DMS153 treated with DMSO at 0.1 percent for 48 hours (cell line): ENCODE measurements around the gene FERMT3.

Experiments
- DNase-seq: peaks from one replicate; lab custom pipeline; 2025; ENCODE audit not compliant: unreplicated experiment; lab: John Stamatoyannopoulos, UW

FERMT3 gene

DNA sequence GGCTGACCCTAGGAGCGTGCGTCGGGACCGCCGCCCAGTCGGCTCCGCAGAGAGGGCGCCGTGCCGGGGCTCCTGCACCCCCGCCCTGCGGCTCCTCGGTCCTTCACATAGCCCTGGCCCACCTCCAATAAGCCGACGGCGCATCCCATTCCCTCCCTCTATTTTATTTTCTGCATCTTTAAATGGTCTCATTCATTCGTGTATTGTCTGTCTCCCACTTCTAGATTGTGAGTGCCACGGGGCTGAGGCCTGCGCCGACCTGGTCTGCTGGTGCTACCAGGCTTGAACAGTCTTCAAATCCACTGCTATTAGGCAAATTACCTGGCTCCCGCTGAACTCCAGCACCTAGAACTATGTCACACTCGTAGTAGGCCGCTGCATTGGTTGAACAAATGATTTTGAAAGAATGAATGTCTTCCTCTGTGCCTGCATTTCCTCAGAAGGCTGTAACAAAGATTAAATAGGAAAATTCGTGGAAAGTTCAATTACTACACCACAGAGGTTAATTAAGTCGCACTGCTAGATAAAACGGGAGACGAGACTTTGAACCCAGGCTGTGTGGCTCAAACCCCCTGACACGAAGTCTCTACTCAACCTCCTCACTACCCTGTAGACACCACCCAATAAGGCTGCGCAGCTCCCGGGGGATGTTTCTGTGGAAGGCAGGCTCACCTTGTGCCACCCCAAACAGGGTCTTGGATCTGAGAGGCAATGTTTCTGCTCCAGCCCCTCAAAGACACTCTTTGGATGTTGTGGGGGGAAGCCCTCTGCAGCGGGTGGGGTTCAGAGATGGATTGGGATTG lies 41.4 kb downstream of the FERMT3 start:
- DNase-seq = no peak

GRCh38 chr11:64248578-64248977 lies 42.1 kb downstream of the FERMT3 start:
- no peak for DNase-seq

- no peak for DNase-seq
These were observed 42.5 kb downstream of the FERMT3 start for GRCh38 chr11:64249038-64249437.

DNA sequence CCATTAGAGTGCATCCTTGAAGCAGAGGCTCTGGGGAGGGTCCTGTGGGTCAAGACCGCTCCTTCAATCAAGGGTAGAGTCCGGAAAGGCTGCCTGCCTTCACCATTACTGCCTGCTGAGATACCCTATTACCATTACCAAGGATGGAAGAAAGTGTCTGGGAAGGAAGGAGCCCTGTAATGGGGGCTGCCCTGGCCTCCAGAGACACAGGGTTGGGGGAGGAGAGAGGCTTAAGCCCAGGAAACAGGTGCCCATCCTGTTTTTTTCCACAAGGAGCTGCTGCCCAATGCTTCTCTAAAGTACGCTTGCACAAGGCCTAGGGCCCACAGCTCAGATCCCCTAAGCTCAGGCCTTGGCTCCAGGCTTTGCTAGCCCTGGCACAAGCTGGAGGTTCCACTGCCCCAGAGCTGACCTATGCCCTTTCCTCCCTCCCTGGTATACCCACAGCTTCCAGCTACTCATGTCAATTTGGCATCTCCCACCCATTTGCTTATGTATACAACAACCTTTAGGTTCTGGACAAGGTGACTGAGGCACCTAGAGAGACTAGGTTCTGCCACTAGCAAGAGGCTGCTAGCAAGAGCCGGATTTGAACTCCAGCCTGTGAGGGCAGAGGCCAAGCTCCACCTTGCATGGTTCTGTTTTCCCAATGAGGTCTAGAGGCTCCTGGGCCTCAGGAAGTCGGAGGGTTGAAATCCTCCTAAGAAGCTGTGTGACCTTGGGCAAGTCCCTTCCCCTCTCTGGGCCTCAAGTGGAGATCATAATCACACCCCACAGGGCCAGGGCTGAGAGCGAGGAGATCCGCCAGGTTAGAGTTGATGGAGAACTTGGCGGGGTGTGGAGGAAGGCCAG lies 43.3 kb downstream of the FERMT3 start:
- DNase-seq = no peak

DNA sequence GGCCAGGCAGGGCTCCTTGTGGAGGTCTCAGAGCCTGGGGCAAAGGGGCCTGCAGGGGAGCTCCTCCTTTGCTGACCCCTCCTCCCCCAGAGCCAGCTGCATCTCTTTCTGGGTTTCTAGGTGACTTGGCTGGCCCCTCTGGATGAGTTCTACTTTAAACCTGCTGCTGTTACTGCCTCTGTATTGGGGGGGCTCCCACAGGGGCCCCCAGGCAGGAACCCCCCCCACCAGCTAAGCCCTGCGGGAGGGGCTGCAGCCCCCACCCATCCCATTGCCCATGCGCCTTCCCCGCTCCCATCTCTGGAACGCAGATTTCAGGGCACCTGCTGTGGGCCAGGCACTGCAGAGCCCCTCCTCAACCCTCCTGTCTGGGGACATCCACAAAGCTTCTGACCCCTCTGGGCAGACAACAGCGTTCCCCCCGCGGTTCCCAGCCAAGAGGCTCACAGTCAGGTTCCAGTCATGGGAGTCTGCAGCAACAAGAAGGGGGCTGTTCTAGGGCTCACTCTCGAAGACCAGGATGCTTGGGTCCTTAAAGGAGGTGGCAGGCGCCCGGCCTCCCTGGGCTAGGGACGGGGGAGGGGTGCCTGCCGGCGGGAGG lies 44.0 kb downstream of the FERMT3 start:
- DNase-seq = no peak

DNA sequence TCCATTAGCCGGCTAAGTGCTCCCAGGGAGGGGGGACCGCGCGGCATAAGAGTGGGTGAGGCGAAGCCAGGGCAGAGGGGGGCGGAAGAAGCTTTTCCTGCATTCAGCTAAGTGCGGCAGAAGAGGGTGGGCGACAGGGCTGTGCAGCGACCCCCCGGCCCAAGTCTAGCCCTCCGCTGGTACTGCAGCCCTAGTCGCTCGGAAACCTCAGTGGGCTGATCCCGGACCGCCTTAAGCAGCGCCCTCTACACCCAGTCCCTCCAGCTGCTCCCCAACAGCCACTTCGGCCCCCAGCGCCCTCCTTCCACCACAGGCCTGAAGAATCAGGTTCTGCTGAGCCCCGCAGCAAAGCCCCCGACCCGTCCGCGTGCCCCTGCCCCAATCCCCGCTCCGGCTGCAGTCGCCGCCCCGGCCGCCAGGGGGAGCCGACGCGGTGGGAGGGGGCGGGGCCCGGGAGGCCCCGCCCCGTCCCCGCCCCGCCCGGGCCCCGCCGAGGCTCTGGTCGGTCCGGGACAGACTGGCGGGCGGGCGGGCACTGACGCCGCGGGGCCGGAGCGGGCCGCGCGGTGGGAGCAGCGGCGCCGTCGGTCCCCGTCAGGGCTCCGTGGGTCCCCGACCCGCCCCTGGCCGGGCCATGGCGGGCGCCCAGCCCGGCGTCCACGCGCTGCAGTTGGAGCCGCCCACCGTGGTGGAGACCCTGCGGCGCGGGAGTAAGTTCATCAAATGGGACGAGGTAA lies 44.7 kb downstream of the FERMT3 start, which contains the start of gene PLCB3:
Gene PLCB3, plus strand, starts transcription at position 515 of the 737 bp plus-strand sequence. Its CDS starts 120 bp downstream, at position 635.
- no peak for DNase-seq

GRCh38 chr11:64251753-64252002 lies 45.2 kb downstream of the FERMT3 start:
- no peak for DNase-seq

GRCh38 chr11:64252003-64252872 lies 45.7 kb downstream of the FERMT3 start:
- no peak for DNase-seq

GRCh38 chr11:64253043-64253442 lies 46.5 kb downstream of the FERMT3 start:
- no peak for DNase-seq

DNA sequence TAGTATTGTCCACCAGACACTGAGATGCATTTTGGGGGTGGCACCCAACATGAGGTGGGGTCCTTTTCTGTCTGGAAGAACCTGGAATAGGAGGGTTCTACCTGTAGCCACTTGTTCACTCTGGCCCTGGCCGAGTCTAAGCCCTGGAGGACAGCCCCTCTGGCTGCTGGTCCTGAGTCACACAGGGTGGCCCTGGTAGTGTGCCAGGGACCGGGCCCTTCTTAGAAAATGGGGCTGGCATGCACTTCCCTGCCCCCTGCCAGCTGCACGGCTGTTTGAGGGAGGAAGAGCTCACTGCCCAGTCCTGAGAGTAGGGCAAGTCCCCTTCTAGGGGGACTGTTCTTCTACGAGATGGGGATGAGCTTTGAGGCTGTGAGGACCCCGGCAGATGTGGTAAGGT lies 47.0 kb downstream of the FERMT3 start:
- no peak for DNase-seq

DNA sequence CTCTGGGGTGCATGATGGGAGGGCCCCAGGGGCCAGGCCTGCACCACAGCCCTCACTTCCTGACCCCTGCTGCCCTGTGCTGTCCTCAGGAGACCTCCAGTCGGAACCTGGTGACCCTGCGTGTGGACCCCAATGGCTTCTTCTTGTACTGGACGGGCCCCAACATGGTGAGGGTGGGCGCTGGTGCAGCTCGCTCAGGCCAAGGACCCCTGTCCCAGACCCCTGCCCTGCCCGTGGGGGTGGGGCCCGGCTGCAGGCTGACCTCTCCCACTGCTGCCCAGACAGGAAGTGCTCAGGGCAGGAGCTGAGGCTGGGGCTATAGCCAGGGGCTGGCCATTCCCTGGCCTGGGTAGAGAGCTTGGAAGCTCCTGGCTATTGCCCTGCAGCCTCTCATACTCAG lies 47.8 kb downstream of the FERMT3 start:
- DNase-seq = no peak

DNA sequence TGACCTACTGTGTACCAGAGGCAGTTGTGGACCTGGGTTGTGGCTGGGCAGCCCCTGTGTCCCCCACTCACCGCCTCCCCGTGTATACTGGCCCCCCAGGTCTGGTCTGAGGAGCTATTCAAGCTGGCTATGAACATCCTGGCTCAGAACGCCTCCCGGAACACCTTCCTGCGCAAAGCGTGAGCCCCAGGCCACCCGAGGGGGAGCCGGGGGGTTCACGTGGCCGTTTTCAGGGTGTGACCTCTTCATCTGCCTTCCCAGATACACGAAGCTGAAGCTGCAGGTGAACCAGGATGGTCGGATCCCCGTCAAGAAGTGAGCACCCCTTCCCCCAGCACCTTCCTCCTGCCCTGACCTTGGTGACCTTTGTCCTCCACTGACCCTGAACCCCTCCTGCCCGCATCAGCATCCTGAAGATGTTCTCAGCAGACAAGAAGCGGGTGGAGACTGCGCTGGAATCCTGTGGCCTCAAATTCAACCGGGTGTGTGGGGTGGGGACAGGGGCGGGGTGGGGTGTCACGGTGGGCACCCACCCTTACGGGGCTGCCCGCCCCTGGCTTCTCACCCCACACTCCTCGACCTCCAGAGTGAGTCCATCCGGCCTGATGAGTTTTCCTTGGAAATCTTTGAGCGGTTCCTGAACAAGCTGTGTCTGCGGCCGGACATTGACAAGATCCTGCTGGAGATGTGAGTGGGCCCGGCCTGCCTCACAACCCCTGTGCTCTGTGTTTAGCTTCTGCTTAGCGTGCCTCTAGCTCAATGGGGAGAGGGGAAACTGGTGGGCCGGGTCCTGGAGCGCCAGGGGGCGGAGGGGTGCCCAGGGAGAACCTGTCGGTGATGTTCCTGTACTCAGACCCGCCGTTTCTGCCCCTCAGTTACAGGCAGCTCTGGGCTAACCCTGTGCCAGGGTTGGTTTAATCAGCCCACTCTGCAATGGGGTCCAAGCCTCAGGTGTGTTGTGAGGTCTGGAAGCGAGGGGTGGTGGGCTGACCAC lies 48.9 kb downstream of the FERMT3 start:
- DNase-seq = no peak

DNA sequence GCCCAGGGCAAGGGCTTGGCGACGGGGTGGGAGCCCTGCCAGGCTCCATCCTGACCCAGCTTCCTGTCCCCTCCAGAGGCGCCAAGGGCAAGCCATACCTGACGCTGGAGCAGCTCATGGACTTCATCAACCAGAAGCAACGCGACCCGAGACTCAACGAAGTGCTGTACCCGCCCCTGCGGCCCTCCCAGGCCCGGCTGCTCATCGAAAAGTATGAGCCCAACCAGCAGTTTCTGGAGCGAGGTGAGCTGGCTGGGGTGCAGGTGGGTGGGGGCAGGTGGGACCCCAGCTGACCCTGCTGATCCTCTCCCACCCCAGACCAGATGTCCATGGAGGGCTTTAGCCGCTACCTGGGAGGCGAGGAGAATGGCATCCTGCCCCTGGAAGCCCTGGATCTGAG lies 49.8 kb downstream of the FERMT3 start:
- DNase-seq = no peak

GRCh38 chr11:64258356-64258755 lies 51.8 kb downstream of the FERMT3 start:
- no peak for DNase-seq

DNA sequence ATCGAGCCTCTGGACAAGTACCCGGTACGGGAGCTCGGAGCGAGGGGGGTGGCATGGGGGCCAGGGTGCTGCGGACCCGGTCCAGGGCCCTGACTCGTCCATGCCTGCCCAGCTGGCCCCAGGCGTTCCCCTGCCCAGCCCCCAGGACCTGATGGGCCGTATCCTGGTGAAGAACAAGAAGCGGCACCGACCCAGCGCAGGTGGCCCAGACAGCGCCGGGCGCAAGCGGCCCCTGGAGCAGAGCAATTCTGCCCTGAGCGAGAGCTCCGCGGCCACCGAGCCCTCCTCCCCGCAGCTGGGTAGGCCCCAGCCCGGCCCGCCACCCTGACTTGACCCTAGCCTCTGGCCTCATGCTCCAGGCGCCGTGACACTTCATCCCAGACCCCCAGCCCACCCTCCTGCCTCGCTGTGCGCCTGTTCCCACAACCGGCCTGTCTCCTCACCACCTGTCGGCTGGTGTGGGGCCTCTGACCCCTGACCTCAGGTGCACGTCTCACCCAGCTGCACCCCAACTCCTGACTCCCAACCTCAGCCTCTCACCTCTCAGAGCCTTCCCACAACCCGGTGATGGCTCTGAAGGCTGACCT lies 52.5 kb downstream of the FERMT3 start:
- DNase-seq = no peak

GRCh38 chr11:64259533-64260067 lies 53.1 kb downstream of the FERMT3 start:
- no peak for DNase-seq

DNA sequence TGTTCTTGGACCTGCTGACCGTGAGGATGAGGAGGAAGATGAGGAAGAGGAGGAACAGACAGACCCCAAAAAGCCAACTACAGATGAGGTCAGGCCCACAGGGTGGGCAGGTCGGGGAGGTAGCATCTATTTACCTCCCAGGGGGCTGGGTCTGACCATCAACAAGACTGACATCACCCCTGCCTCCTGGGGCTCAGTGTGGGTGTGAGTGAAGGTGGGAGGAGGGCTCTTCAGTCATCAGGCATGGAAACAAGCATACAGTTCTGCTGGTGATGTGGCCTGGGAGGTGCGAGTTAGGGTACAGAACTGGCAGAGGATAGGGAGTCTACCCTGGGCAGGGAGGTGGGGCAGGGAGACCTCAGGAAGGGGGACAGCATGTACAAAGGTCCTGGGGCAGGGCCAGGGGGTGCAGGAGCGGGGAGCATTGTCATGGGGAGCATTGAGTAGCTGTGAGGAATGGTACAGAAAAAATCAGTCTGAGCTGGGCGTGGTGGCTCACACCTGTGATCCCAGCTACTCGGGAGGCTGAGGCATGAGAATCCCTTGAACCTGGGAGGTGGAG lies 53.7 kb downstream of the FERMT3 start:
- DNase-seq = no peak

DNA sequence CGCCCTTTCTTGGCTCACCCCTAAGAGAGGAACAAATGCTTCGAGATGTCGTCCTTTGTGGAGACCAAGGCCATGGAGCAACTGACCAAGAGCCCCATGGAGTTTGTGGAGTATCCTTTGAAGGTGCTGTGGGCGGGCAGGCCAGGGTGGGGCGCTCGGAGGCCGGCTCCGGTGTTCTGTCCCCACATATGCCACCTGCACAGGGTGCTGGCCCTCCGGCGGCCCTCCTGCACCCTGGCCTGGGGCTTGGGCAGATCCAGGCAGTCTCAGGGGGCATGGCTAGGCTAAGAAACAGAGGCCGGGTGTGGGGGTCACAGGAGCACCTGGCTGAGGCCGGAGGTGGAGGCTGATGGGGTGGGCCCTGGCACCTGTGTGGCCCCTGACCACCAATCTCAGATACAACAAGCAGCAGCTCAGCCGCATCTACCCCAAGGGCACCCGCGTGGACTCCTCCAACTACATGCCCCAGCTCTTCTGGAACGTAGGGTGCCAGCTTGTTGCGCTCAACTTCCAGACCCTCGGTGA lies 55.1 kb downstream of the FERMT3 start:
- DNase-seq = no peak
